Measurements from ENCODE around the gene SYT4.

GRCh38 chr18:43265465-43265864, 11.8 kb downstream of the SYT4 start:
- TF ChIP-seq POLR2A (IDR thresholded peaks at IDR 0.05; ENCODE audit: low read length) (no peak), GATA1 (IDR thresholded peaks at IDR 0.05; ENCODE audit: low read depth, low read length) (no peak)
